NCI-H345 (cell line): ENCODE data around the gene EDIL3.

Experiments
- DNase-seq: peaks from one replicate; lab custom pipeline; 2025; lab: John Stamatoyannopoulos, UW

The EDIL3 gene

GRCh38 chr5:83964271-83964670 is 420.4 kb downstream of the EDIL3 start:
- DNase-seq = no peak

- peak; percentile 70 for DNase-seq
Measured at GRCh38 chr5:83957188-83957587, 427.5 kb downstream of the EDIL3 start.

GRCh38 chr5:83956386-83956785 is 428.3 kb downstream of the EDIL3 start:
- DNase-seq = peak; percentile 55

GRCh38 chr5:83955916-83956315 is 428.8 kb downstream of the EDIL3 start:
- DNase-seq = no peak

- no peak for DNase-seq
Measured at GRCh38 chr5:83947763-83948162, 436.9 kb downstream of the EDIL3 start.

- no peak for DNase-seq
Measured at GRCh38 chr5:83946516-83946915, 438.2 kb downstream of the EDIL3 start.

GRCh38 chr5:83942155-83942554 is 442.5 kb downstream of the EDIL3 start:
- no peak for DNase-seq

- no peak for DNase-seq
Measured at GRCh38 chr5:83937837-83938236, 446.8 kb downstream of the EDIL3 start.

- peak; percentile 13 for DNase-seq
Measured at GRCh38 chr5:83931969-83932368, 452.7 kb downstream of the EDIL3 start.

- DNase-seq = peak; percentile 42
Measured at GRCh38 chr5:83927140-83927733, 457.4 kb downstream of the EDIL3 start.

GRCh38 chr5:83925955-83926337 is 458.7 kb downstream of the EDIL3 start:
- DNase-seq = no peak

GRCh38 chr5:83925321-83925954 is 459.2 kb downstream of the EDIL3 start:
- no peak for DNase-seq

GRCh38 chr5:83924891-83925290 is 459.8 kb downstream of the EDIL3 start:
- DNase-seq = no peak

GRCh38 chr5:83924171-83924570 is 460.5 kb downstream of the EDIL3 start:
- DNase-seq = no peak

- DNase-seq = no peak
Measured at GRCh38 chr5:83922699-83923098, 462.0 kb downstream of the EDIL3 start.

- DNase-seq = no peak
Measured at GRCh38 chr5:83921666-83922193, 462.9 kb downstream of the EDIL3 start.

GRCh38 chr5:83919071-83920041 is 465.3 kb downstream of the EDIL3 start:
- DNase-seq = no peak

- no peak for DNase-seq
Measured at GRCh38 chr5:83917261-83917908, 467.3 kb downstream of the EDIL3 start.

GRCh38 chr5:83914662-83915418 is 469.8 kb downstream of the EDIL3 start:
- no peak for DNase-seq

- no peak for DNase-seq
Measured at GRCh38 chr5:83914199-83914598, 470.5 kb downstream of the EDIL3 start.

GRCh38 chr5:83913593-83913992 is 471.1 kb downstream of the EDIL3 start:
- DNase-seq = no peak
